Vagina (tissue), 2 donors: ENCODE results near the gene LINGO4. TPM values are rescaled to one million over a fixed set of nuclear protein-coding genes. Genes with fewer than 3 reads are reported as not detected.

Source experiments
- DNase-seq, 2 donors: peaks; one replicate each; pipeline ENCODE4 v3.0.0-alpha.2; 2017; ENCODE audit errors: extremely low spot score in 2 of 2
- H3K27ac ChIP-seq: fragments of 200-600 bp; sonication (generic); one replicate; pipeline ENCODE4 v1.5.1; 2019
- H3K27me3 ChIP-seq: fragments of 200-600 bp; sonication (generic); one replicate; pipeline ENCODE4 v1.5.1; 2019
- H3K36me3 ChIP-seq, 2 donors: fragments of 200-600 bp; sonication (generic); one replicate each; pipeline ENCODE4 v1.5.1; 2017 to 2019
- H3K4me1 ChIP-seq: fragments of 200-600 bp; sonication (generic); one replicate; pipeline ENCODE4 v1.5.1; 2019
- H3K4me3 ChIP-seq, 2 donors: fragments of 200-600 bp; sonication (generic); 1 replicate in 1 of 2; 2 replicates in 1 of 2; pipeline ENCODE4 v1.5.1; 2016 to 2019
- H3K9me3 ChIP-seq: fragments of 200-600 bp; sonication (generic); one replicate; pipeline ENCODE4 v1.5.1; 2019
- CTCF ChIP-seq, 3 experiments: fragments of 450-650 bp in 2 of 3; fragments of 200-600 bp in 1 of 3; sonication (generic) in 1 of 3; IDR thresholded peaks; one replicate each; pipeline ENCODE4 v1.5.1; 2017 to 2019; ENCODE audit warnings: antibody characterized with exemption in 3 of 3, mild to moderate bottlenecking in 2 of 3, moderate library complexity in 2 of 3
- POLR2A ChIP-seq, 2 donors: fragments of 450-650 bp; IDR thresholded peaks; one replicate each; pipeline ENCODE4 v1.6.1; 2017; ENCODE audit warnings: antibody characterized with exemption in 2 of 2, mild to moderate bottlenecking in 2 of 2, moderate library complexity in 2 of 2
- POLR2AphosphoS5 ChIP-seq, 2 donors: sonication (generic); formaldehyde crosslinking; IDR thresholded peaks; one replicate each; pipeline ENCODE4 v1.9.0; 2017; ENCODE audit warnings: antibody characterized with exemption in 2 of 2, mild to moderate bottlenecking in 2 of 2, low read depth in 1 of 2; ENCODE audit not compliant: insufficient read depth in 1 of 2
- intact Hi-C: fragments of 100-400 bp; cut with DNase I; formaldehyde crosslinking; loops from one replicate; pipeline ENCODE4 v1.15.1; 2023
- total RNA-seq: library from RNA; depleted of rRNA; stranded (reverse); fragments of >200 nt; gene quantifications from one replicate; pipeline ENCODE4 v1.2.3, GENCODE V29; 2016

LINGO4 gene
- total RNA-seq, 1 donor from 2014 or later, result 0.98 TPM

GRCh38 chr1:151835596-151835995, 30.4 kb upstream of the LINGO4 start:
- no peak for TF ChIP-seq POLR2A (IDR thresholded peaks at IDR 0.05)
- TF ChIP-seq POLR2AphosphoS5 (IDR thresholded peaks at IDR 0.05; ENCODE audit: insufficient read depth in 1 of 2, low read depth in 1 of 2), result no peak
- no peak for TF ChIP-seq CTCF (IDR thresholded peaks at IDR 0.05)
- Histone ChIP-seq H3K27ac (no peak overlapping the region), H3K4me1 (peaks cover 42% of the 10 kb centered on the region), H3K27me3 (no peaks in the 10 kb centered on the region), H3K9me3 (no peaks in the 10 kb centered on the region), H3K36me3 (no peaks in the 10 kb centered on the region), H3K4me3 (no peak overlapping the region)
- DNase-seq, result no peak
- intact Hi-C loops, result no loop called here

DNA sequence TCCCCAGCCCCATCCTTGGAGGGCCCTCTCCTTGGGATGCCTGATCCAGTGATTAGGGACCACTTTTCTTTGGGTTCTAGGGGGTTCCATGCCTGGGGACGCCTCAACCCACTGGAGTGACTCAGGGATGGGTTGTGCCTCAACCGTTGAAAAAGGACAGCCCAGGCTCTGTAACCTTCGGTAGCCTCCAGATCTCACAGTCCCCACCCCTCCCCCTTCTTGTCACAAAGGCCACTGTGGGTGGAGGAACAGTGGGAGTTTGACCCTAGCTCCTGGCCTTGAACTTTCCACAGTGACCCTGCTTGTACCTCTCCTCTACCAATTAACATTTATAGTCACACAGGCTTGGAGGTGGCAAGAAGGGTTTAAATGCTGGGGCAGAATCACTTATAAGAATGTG, 29.0 kb upstream of the LINGO4 start:
- intact Hi-C loops, result no loop called here
- no peak for DNase-seq
- TF ChIP-seq POLR2AphosphoS5 (IDR thresholded peaks at IDR 0.05; ENCODE audit: insufficient read depth in 1 of 2, low read depth in 1 of 2) (no peak), CTCF (IDR thresholded peaks at IDR 0.05) (no peak), POLR2A (IDR thresholded peaks at IDR 0.05) (no peak)
- Histone ChIP-seq H3K36me3 (no peaks in the 10 kb centered on the region), H3K9me3 (no peaks in the 10 kb centered on the region), H3K27me3 (no peaks in the 10 kb centered on the region), H3K4me3 (no peak overlapping the region), H3K27ac (no peak overlapping the region), H3K4me1 (peaks cover 38% of the 10 kb centered on the region)

DNA sequence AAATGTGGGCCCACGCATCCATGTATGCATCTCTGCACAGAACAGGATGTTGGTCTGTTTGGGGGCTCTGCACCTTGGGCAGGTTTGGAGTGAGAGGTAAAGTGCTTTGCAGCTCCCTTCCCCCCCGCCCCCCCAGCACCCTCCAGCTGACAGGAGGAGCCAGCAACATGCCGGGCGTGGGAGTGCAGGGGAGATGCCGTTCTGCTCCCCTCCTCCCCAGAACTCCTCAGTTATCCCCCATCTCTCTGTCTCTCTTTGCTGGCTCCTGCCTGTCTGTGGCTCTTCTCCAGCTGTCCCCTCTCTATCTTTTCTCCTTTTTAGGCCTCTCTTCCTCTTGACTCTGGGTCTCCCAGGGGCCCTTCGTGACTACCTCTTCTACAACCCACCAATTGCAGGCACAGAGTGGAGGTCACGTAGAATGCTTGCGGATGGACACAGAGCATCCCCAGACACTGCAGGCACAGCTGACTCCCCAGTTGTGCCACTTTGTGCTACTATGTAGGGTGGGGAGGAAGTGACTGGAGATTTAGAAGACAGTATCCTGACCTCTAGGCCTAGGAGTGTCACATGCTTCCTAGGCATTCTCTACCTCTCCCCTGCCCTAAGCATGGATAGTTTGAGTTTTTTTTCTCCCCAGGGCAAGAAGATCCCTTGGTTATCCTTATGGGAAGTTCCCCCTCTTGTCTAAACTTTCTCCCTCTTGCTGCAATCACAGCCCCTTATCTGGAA, 28.1 kb upstream of the LINGO4 start:
- no peak overlapping the region for H3K27ac ChIP-seq
- no peak overlapping the region for H3K4me3 ChIP-seq
- H3K27me3 ChIP-seq, result no peaks in the 10 kb centered on the region
- TF ChIP-seq POLR2AphosphoS5 (IDR thresholded peaks at IDR 0.05; ENCODE audit: insufficient read depth in 1 of 2, low read depth in 1 of 2) (no peak), POLR2A (IDR thresholded peaks at IDR 0.05) (no peak), CTCF (IDR thresholded peaks at IDR 0.05) (no peak)
- H3K4me1 ChIP-seq, result peaks cover 30% of the 10 kb centered on the region
- H3K9me3 ChIP-seq, result no peaks in the 10 kb centered on the region
- H3K36me3 ChIP-seq, result no peaks in the 10 kb centered on the region
- no peak for DNase-seq
- intact Hi-C loops, result no loop called here

DNA sequence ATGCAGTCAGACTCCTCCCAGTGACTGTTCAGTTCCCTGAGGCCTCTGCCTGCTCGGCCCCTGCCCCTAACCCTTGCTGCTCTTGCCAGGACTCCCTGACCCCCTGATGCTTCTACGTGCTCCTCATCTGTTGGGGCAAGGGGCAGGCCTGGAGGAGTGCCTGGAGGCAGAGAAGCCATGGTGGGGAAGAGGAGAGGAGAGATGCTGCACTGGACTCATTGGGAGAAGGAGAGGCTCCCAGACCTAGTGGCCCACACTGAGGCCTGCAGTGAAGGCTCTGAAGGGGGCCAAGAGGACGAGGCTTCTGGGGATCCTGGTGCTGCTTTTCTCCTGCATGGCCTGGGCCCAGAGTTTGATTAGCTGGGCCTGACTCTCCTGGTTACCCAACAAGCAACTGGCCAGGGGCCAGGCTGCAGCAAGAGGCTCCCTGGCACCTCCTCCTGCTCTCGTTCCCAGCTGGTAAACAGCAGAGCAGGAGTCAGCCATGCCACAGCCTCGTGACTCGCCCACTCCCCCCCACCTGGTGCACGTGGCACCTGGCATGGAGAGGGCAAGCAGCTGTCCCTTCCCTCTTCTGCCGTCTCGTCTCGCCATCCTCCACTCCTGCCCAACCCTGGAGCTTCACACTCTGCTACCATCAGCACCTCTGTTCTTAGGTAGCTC, 27.2 kb upstream of the LINGO4 start:
- peak in 1 of 2 donors; percentile 22 for TF ChIP-seq POLR2AphosphoS5 (IDR thresholded peaks at IDR 0.05; ENCODE audit: insufficient read depth in 1 of 2, low read depth in 1 of 2)
- TF ChIP-seq CTCF (IDR thresholded peaks at IDR 0.05), result no peak
- DNase-seq, result no peak
- Histone ChIP-seq H3K27me3 (no peaks in the 10 kb centered on the region), H3K4me1 (peaks cover 25% of the 10 kb centered on the region), H3K4me3 (no peak overlapping the region), H3K27ac (no peak overlapping the region), H3K9me3 (no peaks in the 10 kb centered on the region), H3K36me3 (no peaks in the 10 kb centered on the region)
- intact Hi-C loops, result no loop called here

DNA sequence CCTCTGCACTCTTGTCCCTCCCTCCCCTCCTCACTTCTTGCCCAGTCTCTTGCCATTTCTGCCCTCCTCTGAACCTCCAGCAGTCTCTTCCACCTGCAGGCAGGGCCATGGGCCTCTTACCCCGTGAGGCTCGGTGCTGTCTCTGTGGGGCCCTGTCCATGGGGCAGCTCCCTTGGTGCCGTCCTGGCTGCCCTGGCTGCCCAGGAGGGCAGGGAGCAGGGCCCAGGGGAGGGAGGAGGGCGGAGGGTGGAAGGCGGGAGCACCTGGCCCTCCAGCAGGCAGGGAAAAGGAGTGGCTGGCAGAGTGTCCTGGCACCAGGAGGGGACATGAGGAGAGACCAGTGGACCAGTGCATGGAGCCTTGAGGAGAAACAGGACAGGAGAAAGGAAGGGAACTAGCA, 26.4 kb upstream of the LINGO4 start, which contains the start of gene RORC:
RORC (minus strand) TSS at position 198 of the 400 bp plus-strand sequence; CDS start at position 160, 38 bp downstream.
- no peaks in the 10 kb centered on the region for H3K36me3 ChIP-seq
- TF ChIP-seq POLR2AphosphoS5 (IDR thresholded peaks at IDR 0.05; ENCODE audit: insufficient read depth in 1 of 2, low read depth in 1 of 2) (no peak), CTCF (IDR thresholded peaks at IDR 0.05) (no peak), POLR2A (IDR thresholded peaks at IDR 0.05) (no peak)
- peaks cover 25% of the 10 kb centered on the region for H3K4me1 ChIP-seq
- no peaks in the 10 kb centered on the region for H3K9me3 ChIP-seq
- H3K27ac ChIP-seq, result no peak within 1 kb of the TSS
- H3K4me3 ChIP-seq, result peak within 1 kb of the TSS in 1 of 2 donors; percentile 7
- H3K27me3 ChIP-seq, result no peaks in the 10 kb centered on the region
- DNase-seq, result no peak
- intact Hi-C loops, result no loop called here
